HG03135 (cell line): ENCODE data around the gene UQCRH.
A peak's percentile ranks its signal among the peaks of the same experiment; 100 is the strongest.
"Not testable (repeated sequence)": the region's sequence is repeated elsewhere in the genome, so short reads cannot be mapped to it uniquely, and the experiment has no call there.

Experiments used
- ATAC-seq: cut with Tn5 transposase; IDR thresholded peaks from one replicate; pipeline ENCODE4 v1.9.1; 2021; ENCODE audit warnings: mild to moderate bottlenecking, moderate library complexity; ENCODE audit not compliant: unreplicated experiment

Gene UQCRH

GRCh38 chr1:46298387-46298786 lies 5.1 kb upstream of the UQCRH start:
- ATAC-seq = no peak

- ATAC-seq = no peak
These were observed 2.7 kb upstream of the UQCRH start for GRCh38 chr1:46300673-46301405.

- no peak for ATAC-seq
These were observed 2.1 kb upstream of the UQCRH start for GRCh38 chr1:46301406-46301807.

DNA sequence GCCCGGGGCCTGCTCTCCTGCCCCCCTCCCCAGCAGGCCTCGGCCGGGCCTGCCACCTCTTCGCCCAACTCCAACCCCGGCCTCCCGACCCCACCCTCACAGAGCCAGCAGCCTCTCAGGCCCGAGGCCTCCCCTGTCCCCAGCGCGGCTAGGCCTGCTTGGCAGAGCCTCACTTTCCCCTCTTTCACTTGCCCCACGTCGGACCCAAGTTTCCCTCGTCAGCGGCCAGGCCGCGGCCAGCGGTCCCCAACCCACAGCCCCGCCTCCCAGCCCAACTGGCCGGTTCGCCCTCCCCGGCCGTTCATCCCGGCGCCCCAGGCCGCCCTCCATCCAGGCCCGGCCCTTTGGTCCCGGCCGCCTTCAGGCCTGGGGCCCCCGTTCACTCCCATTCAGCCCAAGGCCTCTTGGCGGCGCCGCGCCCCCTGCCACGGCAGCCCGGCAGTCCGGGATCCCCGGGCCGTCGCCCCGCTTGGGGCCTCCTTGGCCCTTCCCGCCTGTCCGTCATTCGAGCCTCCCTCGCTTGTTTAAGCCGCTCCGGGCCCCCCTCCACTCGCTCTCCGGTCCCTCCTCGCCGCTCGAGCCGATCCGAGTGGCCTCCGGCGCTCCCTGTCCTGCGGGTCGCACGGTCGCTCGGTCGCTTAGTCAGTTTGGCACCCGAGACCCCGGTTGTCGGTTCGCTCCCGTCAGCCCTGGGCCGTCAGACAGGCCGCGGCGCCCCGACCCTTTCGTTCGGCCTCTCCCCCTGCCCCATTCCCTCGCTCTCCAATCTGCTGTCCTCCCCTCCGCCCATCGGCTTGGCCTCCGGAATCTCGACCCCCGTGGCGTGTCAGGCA lies 1.5 kb upstream of the UQCRH start:
- peak; percentile 34 for ATAC-seq

DNA sequence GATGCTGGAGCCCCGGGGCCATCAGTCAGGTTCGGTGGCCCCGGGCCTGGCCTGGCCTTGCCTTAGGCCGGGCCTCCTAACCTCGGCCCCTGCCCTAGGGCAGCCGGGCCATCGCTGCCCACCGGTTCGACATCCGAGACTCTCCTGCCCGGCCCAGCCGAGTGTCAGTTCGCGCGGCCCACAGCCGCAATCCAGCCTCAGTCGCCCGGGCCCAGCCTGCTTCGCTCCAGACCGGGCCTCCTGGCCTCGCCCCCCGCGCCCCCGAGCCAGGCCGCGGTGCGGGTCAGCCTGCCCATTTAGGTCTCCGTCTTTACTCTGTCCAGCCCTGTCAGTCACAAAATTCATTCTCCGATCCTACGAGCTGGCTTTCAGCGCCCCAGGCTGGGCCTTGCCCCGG lies 859 bp upstream of the UQCRH start:
- ATAC-seq = peak; percentile 10

- ATAC-seq = no peak
These were observed 401 bp downstream of the UQCRH start for GRCh38 chr1:46303872-46304326.

DNA sequence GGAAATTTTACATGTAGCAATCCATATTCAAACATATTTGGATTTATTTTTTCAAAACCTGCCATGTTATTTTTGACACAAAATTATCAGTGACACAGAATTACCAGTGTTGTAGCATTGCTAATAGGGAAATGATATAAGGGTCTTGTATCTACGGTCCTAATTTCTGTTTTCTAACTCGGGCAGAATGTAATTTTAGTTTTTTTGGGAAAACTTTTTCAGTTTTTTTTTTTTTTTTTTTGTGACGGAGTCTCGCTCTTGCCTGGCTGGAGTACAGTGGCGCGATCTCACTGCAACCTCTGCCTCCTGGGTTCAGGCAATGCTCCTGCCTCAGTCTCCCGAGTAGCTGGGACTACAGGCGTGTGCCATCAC lies 2.6 kb downstream of the UQCRH start:
- ATAC-seq = no peak

DNA sequence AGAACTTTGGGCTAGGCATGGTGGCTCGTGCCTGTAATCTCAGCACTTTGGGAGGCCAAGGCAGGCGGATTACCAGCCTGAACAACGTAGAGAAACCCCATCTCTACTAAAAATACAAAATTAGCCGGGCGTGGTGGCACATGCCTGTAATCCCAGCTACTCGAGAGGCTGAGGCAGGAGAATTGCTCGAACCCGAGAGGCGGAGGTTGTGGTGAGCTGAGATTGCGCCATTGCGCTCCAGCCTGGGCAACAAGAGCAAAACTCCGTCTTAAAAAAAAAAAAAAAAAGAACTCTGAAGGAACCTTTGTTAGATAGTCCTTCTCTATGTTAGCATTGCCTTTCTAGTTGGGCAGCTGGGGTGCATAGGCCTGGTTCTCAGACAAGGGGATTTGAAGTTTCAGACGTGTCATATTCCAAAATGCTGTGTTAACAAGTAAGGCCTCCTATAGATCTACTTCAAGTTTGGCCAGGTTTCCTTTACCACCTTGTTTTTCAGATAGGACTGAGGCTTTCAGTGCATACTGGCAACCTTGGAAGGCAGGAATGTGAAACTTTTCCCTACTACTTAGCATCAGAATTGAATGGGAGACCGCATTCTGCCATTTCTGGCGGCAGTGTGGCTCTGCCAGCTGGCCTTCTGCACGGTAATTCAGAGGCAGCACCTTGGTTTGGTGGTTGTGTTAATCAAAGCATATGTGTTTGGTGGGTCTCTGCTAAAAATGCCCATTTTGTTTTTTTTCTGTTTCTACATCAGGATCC lies 6.1 kb downstream of the UQCRH start:
- no peak for ATAC-seq

GRCh38 chr1:46310321-46310720 lies 6.8 kb downstream of the UQCRH start:
- ATAC-seq = no peak

DNA sequence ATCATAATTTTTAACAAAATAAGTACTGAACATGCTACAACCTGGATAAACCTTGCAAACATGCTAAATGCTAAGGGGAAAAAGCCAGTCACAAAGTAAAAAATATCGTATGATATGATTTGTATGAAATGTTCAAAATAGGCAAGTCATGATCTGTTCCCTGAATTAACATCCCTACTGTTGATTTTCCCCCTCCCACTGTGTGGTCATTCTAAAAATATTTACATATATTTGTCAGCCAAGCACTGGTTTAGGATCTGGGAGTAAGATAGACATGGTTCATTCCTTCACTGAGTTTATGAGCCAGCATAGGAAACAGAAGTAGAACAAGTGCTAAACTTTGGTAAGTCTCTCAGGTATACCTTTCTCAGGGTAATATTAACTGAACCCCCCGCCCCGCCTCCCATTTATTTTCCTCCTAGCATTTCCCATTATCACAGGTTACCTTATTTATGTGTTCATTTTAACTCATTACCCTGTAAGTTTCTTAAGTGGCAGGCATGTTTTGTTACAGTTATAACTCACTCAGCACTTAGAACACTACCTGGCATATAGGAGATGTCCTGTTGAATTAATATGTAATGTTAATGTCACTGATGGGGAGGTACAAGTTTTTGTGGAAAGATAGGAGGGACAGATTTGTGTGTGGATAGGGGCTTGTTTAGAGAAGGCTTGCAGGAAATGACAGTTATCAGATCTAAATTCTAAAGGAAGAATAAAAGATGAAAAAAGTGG lies 12.3 kb downstream of the UQCRH start:
- ATAC-seq = no peak

GRCh38 chr1:46317323-46317722 lies 13.8 kb downstream of the UQCRH start:
- ATAC-seq = no peak

- ATAC-seq = not testable (repeated sequence)
These were observed 15.8 kb downstream of the UQCRH start for GRCh38 chr1:46319301-46319700.

DNA sequence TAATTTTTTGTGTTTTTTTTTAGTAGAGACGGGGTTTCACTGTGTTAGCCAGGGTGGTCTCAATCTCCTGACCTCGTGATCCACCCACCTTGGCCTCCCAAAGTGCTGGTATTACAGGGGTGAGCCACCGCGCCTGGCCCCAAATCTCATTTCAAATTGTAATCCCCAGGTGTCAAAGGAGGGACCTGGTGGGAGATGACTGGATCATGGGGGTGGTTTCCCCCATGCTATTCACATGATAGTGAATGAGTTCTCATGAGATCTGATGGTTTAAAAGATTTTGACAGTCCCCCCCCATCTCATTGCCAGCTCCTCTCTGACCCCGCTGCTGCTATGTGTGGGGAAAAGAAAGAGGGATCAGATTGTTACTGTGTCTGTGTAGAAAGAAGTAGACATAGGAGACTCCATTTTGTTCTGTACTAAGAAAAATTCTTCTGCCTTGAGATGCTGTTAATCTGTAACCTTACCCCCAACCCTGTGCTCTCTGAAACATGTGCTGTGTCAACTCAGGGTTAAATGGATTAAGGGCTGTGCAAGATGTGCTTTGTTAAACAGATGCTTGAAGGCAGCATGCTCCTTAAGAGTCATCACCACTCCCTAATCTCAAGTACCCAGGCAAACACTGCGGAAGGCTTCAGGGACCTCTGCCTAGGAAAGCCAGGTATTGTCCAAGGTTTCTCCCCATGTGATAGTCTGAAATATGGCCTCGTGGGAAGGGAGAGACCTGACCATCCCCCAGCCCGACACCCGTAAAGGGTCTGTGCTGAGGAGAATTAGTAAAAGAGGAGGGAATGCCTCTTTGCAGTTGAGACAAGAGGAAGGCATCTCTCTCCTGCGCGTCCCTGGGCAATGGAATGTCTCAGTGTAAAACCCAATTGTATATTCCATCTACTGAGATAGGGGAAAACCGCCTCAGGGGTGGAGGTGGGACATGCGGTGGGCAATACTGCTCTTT lies 16.7 kb downstream of the UQCRH start:
- ATAC-seq = not testable (repeated sequence)

- ATAC-seq = not testable (repeated sequence)
These were observed 18.7 kb downstream of the UQCRH start for GRCh38 chr1:46322191-46322590.

GRCh38 chr1:46325285-46326076 lies 22.0 kb downstream of the UQCRH start:
- ATAC-seq = not testable (repeated sequence)

DNA sequence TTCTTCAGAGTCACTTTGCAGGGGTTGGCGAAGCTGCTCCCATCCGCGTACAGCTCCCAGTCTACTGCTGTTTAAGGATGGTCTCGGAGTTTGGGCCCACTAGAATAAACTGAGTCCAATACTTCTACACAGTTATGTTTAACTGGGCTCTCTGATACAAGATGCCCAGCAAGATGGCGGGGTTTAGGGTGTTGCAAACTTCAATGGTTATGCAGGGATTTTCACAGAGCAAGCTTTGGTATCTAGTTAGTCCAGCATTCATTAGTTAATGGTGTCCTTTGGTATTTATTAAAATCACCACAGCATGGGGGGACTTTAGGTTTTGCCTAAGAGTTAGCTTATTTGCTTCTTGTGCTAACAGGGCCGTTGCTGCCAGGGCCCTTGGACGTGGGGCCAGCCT lies 24.7 kb downstream of the UQCRH start:
- not testable (repeated sequence) for ATAC-seq

DNA sequence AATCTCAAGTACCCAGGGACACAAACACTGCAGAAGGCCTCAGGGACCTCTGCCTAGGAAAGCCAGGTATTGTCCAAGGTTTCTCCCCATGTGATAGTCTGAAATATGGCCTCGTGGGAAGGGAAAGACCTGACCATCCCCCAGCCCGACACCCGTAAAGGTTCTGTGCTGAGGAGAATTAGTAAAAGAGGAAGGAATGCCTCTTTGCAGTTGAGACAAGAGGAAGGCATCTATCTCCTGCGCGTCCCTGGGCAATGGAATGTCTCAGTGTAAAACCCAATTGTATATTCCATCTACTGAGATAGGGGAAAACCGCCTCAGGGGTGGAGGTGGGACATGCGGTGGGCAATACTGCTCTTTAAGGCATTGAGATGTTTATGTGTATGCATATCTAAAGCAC lies 26.3 kb downstream of the UQCRH start:
- ATAC-seq = not testable (repeated sequence)

- ATAC-seq = not testable (repeated sequence)
These were observed 26.9 kb downstream of the UQCRH start for GRCh38 chr1:46330381-46330780.
